CD14-positive monocyte (primary cell): ENCODE measurements around the gene SEC16B. TPM values are rescaled to one million over a fixed set of nuclear protein-coding genes. Genes with fewer than 3 reads are reported as not detected.

Experiments
- DNase-seq, 3 donors: peaks; one replicate each; pipeline ENCODE4 v3.0.0-alpha.2; 2011 to 2022
- H2AFZ ChIP-seq: 2 replicates; pipeline ENCODE4 v1.6.0; 2012; ENCODE audit warnings: mild to moderate bottlenecking, low read depth, low read length, inconsistent platforms; ENCODE audit not compliant: insufficient read depth, poor library complexity, severe bottlenecking
- H3K27ac ChIP-seq, 2 donors: 1 replicate in 1 of 2; 2 replicates in 1 of 2; pipeline ENCODE4 v1.5.1; 2012 to 2013; ENCODE audit warnings: low read length in 2 of 2, control low read depth in 1 of 2, inconsistent platforms in 1 of 2, low read depth in 1 of 2, mild to moderate bottlenecking in 1 of 2
- H3K27me3 ChIP-seq, 2 donors: one replicate each; pipeline versions ENCODE4 v1.6.0 to v1.6.1; 2011 to 2013; ENCODE audit warnings: low read length in 2 of 2; ENCODE audit not compliant: control insufficient read depth in 2 of 2, insufficient read depth in 2 of 2
- H3K36me3 ChIP-seq, 2 donors: replicated peaks in 1 of 2; 1 replicate in 1 of 2; 2 replicates in 1 of 2; pipeline versions ENCODE4 v1.5.1 to v1.6.1; 2012 to 2013; ENCODE audit warnings: low read length in 2 of 2, control low read depth in 1 of 2, inconsistent platforms in 1 of 2, mild to moderate bottlenecking in 1 of 2; ENCODE audit not compliant: insufficient read depth in 2 of 2, control insufficient read depth in 1 of 2
- H3K4me1 ChIP-seq, 2 donors: 1 replicate in 1 of 2; 2 replicates in 1 of 2; pipeline versions ENCODE4 v1.5.1 to v1.6.1; 2012 to 2013; ENCODE audit warnings: low read length in 2 of 2, control low read depth in 1 of 2, inconsistent platforms in 1 of 2, mild to moderate bottlenecking in 1 of 2, moderate library complexity in 1 of 2; ENCODE audit not compliant: insufficient read depth in 2 of 2, control insufficient read depth in 1 of 2
- H3K4me2 ChIP-seq: replicated peaks from 2 replicates; pipeline ENCODE3; 2012; ENCODE audit warnings: low read length, moderate library complexity, mild to moderate bottlenecking; ENCODE audit not compliant: poor library complexity, severe bottlenecking; ENCODE audit errors: extremely low read depth
- H3K4me3 ChIP-seq, 3 experiments: fragments of 200-600 bp in 1 of 3; sonication (generic) in 1 of 3; replicated peaks in 1 of 3; 1 replicate in 2 of 3; 2 replicates in 1 of 3; pipeline ENCODE4 v1.5.1; 2011 to 2013; ENCODE audit warnings: low read length in 3 of 3, mild to moderate bottlenecking in 3 of 3, control low read depth in 2 of 3, low read depth in 2 of 3, inconsistent platforms in 1 of 3, moderate library complexity in 1 of 3
- H3K79me2 ChIP-seq: 2 replicates; pipeline ENCODE4 v1.6.0; 2012; ENCODE audit warnings: mild to moderate bottlenecking, control low read depth, inconsistent platforms, low read length, moderate library complexity; ENCODE audit not compliant: insufficient read depth
- H3K9ac ChIP-seq: 2 replicates; pipeline ENCODE4 v1.6.0; 2017; ENCODE audit warnings: low read length, mild to moderate bottlenecking; ENCODE audit not compliant: insufficient read depth, poor library complexity, severe bottlenecking
- H3K9me3 ChIP-seq, 2 donors: replicated peaks in 1 of 2; 1 replicate in 1 of 2; 2 replicates in 1 of 2; pipeline versions ENCODE4 v1.5.1 to v1.6.1; 2012 to 2013; ENCODE audit warnings: low read length in 2 of 2, control low read depth in 1 of 2; ENCODE audit not compliant: control insufficient read depth in 1 of 2, insufficient read depth in 1 of 2
- H4K20me1 ChIP-seq: 2 replicates; pipeline ENCODE4 v1.6.0; 2012; ENCODE audit warnings: mild to moderate bottlenecking, low read length, control low read depth, moderate library complexity; ENCODE audit not compliant: insufficient read depth
- H3K27ac Mint-ChIP-seq, 7 donors: one replicate each; pipeline ENCODE4 v1.8.0; 2020; ENCODE audit warnings: mild to moderate bottlenecking in 7 of 7, mixed read lengths in 7 of 7, moderate library complexity in 6 of 7, inconsistent platforms in 2 of 7
- H3K27me3 Mint-ChIP-seq, 3 donors: one replicate each; pipeline ENCODE4 v1.8.0; 2021 to 2022; ENCODE audit warnings: low read depth in 3 of 3, mild to moderate bottlenecking in 3 of 3, mixed read lengths in 3 of 3, moderate library complexity in 3 of 3, inconsistent platforms in 1 of 3
- H3K36me3 Mint-ChIP-seq, 2 donors: one replicate each; pipeline ENCODE4 v1.8.0; 2020; ENCODE audit warnings: mixed read lengths in 2 of 2, inconsistent platforms in 1 of 2, mild to moderate bottlenecking in 1 of 2
- H3K4me1 Mint-ChIP-seq: one replicate; pipeline ENCODE4 v1.8.0; 2020; ENCODE audit warnings: mild to moderate bottlenecking, mixed read lengths
- H3K4me3 Mint-ChIP-seq, 2 donors: one replicate each; pipeline ENCODE4 v1.8.0; 2020; ENCODE audit warnings: mild to moderate bottlenecking in 2 of 2, mixed read lengths in 2 of 2, moderate library complexity in 1 of 2
- H3K9me3 Mint-ChIP-seq, 7 donors: one replicate each; pipeline ENCODE4 v1.8.0; 2020 to 2022; ENCODE audit warnings: mixed read lengths in 7 of 7, mild to moderate bottlenecking in 6 of 7, moderate library complexity in 6 of 7, inconsistent platforms in 2 of 7
- WGBS: methylation state at CpG from one replicate; pipeline ENCODE4 v1.1.5; 2013; ENCODE audit warnings: missing lambda C conversion rate; ENCODE audit not compliant: insufficient coverage; 5-methylcytosine and 5-hydroxymethylcytosine counted together
- intact Hi-C, 2 donors: fragments of 100-400 bp; cut with micrococcal nuclease; formaldehyde crosslinking; loops; one replicate each; pipeline versions ENCODE4 v1.15.0 to v1.15.1; 2023
- polyA plus RNA-seq, 3 donors: library from polyadenylated mRNA; depleted of rRNA in 1 of 3; unstranded in 2 of 3; stranded (reverse) in 1 of 3; fragments of 300-500 nt in 2 of 3; fragments of >200 nt in 1 of 3; fragmentation: Illumina TruSeq in 2 of 3; gene quantifications; 1 replicate in 2 of 3; 2 replicates in 1 of 3; pipeline ENCODE4 v1.2.3, GENCODE V29; 2012 to 2021
- TF ChIP-seq, protein P1 (sequence below): fragments of 200-600 bp; IDR thresholded peaks from one replicate; pipeline ENCODE4 v1.8.0; 2022; ENCODE audit warnings: antibody characterized with exemption, mild to moderate bottlenecking

The SEC16B gene
- polyA plus RNA-seq, 3 donors = 0.10 to 2.0 TPM; not detected in 1

DNA sequence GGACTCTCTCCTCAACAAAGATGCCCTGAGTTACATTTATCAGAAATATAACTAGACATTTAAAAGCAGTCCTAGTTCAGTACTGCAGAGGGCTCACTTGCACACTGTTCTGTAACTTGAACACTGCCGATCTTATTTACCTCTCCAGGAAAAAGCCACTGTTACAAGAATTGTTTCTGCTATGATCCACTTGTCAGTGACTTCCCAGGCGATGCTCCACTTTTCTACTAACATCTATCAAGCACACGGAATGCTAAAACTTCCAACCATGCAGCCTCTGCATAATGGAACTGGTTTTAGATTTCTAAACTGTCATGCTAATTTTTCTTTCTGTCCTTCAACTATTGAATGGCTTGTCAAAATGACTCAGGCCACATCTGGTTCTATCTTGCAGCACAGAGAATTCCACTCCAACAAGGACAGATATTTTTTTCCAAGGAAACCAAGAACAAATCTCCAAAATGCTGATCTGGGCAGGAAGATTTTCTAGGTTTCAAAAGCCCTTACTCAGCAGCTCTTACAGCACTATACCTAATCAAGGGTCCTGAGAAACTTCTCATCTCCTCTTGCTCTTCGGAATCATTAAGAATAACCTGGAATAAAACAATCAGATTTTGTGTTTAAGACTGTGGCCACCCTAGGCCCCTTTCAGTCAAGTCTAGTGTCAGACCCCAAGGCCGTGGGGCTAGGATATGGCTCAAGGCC lies 9.9 kb downstream of the SEC16B start:
- peaks cover 0 to 2% (median 0%) of the 10 kb centered on the region in 3 donors for H3K27me3 Mint-ChIP-seq
- no peak overlapping the region for H3K4me2 ChIP-seq
- H3K9me3 ChIP-seq = no peaks in the 10 kb centered on the region
- H3K27ac Mint-ChIP-seq = no peak overlapping the region
- H3K4me3 Mint-ChIP-seq = no peak overlapping the region
- H2AFZ ChIP-seq = no peak overlapping the region
- WGBS = 77% methylated on average over 3 of the region's 5 CpGs
- H3K9ac ChIP-seq = no peak overlapping the region
- H3K27me3 ChIP-seq = no peaks in the 10 kb centered on the region
- no peaks in the 10 kb centered on the region for H3K4me1 ChIP-seq
- no peaks in the 10 kb centered on the region for H3K9me3 Mint-ChIP-seq
- H3K27ac ChIP-seq = no peak overlapping the region
- no peaks in the 10 kb centered on the region for H3K36me3 ChIP-seq
- H3K4me3 ChIP-seq = no peak overlapping the region
- no peaks in the 10 kb centered on the region for H4K20me1 ChIP-seq
- intact Hi-C loops = no loop called here
- no peaks in the 10 kb centered on the region for H3K79me2 ChIP-seq
- DNase-seq = no peak
- TF ChIP-seq, protein P1, sequence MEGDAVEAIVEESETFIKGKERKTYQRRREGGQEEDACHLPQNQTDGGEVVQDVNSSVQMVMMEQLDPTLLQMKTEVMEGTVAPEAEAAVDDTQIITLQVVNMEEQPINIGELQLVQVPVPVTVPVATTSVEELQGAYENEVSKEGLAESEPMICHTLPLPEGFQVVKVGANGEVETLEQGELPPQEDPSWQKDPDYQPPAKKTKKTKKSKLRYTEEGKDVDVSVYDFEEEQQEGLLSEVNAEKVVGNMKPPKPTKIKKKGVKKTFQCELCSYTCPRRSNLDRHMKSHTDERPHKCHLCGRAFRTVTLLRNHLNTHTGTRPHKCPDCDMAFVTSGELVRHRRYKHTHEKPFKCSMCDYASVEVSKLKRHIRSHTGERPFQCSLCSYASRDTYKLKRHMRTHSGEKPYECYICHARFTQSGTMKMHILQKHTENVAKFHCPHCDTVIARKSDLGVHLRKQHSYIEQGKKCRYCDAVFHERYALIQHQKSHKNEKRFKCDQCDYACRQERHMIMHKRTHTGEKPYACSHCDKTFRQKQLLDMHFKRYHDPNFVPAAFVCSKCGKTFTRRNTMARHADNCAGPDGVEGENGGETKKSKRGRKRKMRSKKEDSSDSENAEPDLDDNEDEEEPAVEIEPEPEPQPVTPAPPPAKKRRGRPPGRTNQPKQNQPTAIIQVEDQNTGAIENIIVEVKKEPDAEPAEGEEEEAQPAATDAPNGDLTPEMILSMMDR = no peak
- H3K36me3 Mint-ChIP-seq = no peaks in the 10 kb centered on the region
- no peaks in the 10 kb centered on the region for H3K4me1 Mint-ChIP-seq

DNA sequence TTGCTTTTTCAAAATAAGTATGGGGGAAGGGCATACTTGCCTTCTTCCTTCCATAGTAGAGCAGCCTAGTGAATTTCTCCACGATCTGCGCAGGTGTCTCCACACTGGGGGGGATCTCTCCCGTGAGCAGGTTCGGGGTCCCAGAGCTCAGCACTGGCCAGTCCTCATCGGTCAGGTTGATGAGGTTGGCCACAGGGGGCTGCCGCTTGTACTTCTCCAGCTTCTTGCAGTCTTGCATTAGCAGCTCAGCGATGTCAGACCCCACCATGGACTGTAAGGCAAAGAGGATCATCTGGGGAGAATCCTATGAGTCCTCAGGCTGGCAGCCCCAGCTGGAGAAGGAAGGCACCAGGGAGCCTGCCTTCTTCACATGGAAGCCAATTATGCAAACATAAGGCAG lies 11.8 kb downstream of the SEC16B start:
- peaks cover 0 to 2% (median 0%) of the 10 kb centered on the region in 7 donors for H3K9me3 Mint-ChIP-seq
- no peak overlapping the region for H3K4me2 ChIP-seq
- no peak for DNase-seq
- TF ChIP-seq, protein P1 = no peak
- H3K4me3 Mint-ChIP-seq = no peak overlapping the region
- 95% methylated on average over 7 of the region's 7 CpGs for WGBS
- no peak overlapping the region for H3K9ac ChIP-seq
- H3K4me1 Mint-ChIP-seq = no peaks in the 10 kb centered on the region
- H2AFZ ChIP-seq = no peak overlapping the region
- no peaks in the 10 kb centered on the region for H3K36me3 Mint-ChIP-seq
- H3K4me1 ChIP-seq = no peaks in the 10 kb centered on the region
- intact Hi-C loops = no loop called here
- no peaks in the 10 kb centered on the region for H4K20me1 ChIP-seq
- no peak overlapping the region for H3K27ac Mint-ChIP-seq
- no peaks in the 10 kb centered on the region for H3K27me3 ChIP-seq
- no peaks in the 10 kb centered on the region for H3K79me2 ChIP-seq
- H3K4me3 ChIP-seq = no peak overlapping the region
- no peaks in the 10 kb centered on the region for H3K9me3 ChIP-seq
- H3K27ac ChIP-seq = no peak overlapping the region
- H3K27me3 Mint-ChIP-seq = peaks cover 0 to 2% (median 0%) of the 10 kb centered on the region in 3 donors
- H3K36me3 ChIP-seq = no peaks in the 10 kb centered on the region
